GM19238 (cell line): ENCODE data around the gene TMEM53.
"Not testable (repeated sequence)": the region's sequence is repeated elsewhere in the genome, so short reads cannot be mapped to it uniquely, and the experiment has no call there.

ENCODE experiments used
- DNase-seq: peaks from one replicate; pipeline ENCODE4 v3.0.0; 2011; ENCODE audit warnings: low spot score; ENCODE audit not compliant: insufficient read length

Gene TMEM53

DNA sequence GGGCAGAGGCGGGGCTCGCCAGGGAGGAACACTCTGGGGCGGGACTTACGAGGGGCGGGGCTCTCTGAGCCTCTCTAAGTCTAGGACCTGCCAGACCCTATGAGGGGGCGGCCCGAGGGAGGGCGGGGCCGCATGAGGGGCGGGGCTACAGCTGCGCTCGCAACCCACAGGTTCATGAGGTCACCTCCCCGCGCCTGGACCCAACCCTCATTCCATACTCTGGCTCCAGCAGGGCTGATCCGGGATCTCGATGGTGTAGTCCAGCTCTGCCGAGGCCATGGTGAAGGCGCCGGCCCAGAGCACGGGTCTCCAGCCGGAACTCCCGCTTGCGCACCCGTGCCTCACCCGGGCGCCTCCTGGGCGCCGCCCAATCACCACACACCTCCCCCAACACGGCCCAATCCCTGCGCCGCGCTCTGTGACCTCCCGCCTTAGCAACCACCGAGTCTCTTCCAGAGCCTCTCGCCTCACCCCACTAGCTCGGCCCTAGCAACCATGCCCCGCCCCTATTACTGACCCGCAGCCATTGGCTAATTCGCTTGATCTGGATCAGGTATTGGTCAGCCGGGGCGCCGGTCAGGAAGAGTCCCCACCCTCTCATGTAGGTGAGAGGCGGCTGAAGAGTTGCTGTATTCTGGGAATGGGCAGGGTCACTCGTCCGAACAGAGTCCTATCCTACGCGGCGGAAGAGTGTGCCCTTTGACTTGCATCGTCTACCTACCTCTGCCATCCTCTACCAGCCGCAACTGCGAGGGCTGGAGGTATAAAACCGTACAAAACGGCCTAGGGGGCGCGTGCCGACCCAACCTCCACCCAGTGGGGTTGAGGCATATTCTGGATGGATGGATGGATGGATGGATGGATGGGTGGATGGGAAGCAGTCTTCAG is at the start of gene TMEM53, which contains the start of gene ARMH1:
TMEM53 (minus strand) TSS at position 369 of the 888 bp plus-strand sequence; CDS start at position 279, 90 bp downstream.
ARMH1 (plus strand) TSS at position 602 of the 888 bp plus-strand sequence. CDS start 14,984 bp downstream, outside the sequence.
- DNase-seq, result peak; percentile 91

DNA sequence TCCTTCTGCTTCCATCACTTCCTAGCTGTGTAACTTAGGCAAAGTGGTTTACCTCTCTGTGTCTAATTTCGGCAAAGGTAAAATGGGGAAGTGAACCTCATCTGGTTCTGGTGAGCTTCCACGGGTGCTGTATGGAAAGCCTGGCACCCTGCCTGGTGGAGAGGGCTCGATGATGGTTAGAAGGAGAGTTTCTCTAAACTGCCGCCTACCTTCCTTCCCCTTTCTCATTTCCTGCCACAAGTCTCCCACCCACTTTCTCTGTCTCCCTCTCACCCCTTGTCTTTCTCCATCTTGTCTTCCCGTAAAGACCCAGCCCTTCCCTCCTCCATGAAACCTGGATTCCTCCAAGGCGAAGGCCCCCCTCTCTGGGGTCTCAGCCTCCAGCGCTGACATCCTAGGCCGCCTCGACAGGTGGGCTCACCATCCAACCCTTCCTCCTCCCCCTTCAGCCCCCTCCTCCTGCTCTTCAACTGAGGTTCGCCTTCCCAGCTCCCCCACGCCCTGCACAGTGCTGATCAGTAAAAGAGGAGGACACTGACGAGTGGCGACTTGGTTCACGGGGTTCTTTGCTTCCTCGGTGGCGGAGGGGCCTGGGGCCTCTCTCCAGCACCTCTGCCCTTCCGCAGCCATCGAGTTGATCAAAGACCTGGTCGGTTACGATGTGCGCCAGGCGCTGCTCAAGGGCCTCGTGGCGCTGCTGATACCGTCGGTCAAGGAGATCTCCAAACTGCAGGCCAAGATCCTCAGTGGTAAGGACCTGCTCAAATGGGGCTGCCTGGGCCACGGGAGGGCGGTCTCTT is 49.4 kb upstream of the TMEM53 start:
- peak; percentile 76 for DNase-seq

DNA sequence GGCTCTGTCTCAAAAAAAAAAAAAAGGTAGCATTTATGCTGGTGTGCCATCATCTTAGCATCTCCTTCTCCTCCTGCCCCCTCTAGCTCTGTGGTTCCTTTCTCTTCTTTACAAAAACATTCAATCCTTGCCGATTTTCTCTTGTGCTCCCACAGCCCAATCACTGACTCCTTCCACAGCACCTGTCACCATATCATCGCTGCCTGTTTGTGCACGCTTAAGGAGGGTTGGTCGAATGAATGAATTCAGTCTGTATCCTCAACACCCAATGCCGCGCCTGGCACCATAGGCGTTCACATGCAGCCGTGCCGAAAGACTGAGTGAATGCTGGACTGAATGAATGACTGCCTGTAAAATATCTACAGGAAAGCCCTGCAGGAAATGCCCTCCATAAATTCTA is 48.8 kb upstream of the TMEM53 start:
- DNase-seq, result peak; percentile 23

DNA sequence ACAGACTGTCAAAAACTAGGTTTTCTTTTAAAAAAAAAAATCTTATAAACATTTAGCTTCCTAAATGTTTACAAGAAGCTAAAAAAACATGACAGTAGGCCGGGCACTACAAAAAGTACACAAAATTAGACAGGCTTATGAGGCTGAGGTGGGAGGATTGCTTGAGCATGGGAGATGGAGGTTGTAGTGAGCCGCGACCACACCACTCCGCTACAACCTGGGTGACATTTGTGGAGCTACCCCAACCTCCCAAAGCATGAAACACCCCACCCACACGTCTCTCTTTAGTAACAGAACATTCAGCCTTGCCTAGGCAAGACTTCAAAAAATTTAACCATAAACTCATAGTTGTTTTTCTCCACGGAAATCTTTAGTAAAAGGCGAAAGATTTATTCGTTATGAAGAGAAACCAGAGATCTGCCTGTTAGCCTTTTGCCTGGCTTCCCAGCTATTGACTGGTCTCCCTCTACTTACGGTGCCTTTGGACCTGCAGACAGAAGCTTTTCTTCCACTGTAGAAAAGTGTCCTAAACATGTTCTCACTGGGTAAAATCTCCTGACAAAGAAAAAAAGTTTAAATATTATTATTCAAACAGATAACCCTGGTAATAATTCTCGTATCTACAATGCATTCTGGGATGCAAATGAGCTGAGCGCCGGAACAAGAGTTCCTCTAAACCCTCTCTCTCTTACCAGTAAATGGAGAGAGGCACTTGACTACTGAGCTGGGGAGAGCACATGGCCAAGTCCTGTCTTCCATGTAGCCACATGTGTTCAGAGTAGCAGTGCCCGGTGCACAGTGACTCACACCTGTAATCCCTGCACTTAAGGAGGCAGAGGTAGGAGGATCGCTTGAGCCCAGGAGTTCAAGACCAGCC is 47.4 kb upstream of the TMEM53 start:
- DNase-seq, result peak; percentile 74

DNA sequence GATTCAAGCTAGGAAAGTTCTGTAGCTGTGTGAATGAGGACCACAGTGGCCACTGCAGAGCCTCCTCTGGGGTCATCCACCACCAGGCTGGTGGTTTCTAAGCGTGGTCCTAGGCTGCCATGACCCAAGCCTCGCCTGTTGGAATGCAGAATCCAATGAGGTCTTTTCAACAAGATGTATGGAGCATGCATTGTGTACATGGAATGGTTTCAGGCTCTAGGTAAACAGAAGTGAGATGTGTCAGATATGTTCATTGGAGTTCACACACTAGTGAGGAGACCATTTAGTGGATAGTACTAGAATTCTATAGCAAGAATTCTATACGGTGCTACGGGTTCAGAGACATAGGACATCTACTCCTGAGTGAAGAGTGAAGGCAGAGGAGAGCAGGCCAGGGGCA is 46.0 kb upstream of the TMEM53 start:
- DNase-seq, result no peak

GRCh38 chr1:44719318-44719717 is 45.0 kb upstream of the TMEM53 start:
- no peak for DNase-seq

DNA sequence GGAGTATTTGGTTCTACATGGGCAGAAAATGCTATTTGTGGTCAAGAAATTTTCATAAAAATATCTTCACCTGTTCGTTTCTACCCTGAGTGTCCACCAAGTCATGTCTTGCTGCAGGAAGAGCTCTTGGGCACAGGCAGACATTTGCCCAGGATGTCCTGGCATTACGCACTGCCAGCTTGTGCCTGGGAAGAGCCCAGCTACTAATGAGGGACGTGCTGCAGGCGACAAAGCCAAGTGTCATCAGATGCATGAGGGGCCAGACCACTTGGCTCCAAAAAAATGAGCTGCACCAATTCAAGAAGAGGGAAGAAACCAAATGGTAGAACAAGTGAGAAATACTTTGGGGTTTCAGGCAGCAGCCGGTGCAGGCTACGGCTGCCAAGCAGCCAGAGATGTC is 43.8 kb upstream of the TMEM53 start:
- no peak for DNase-seq

GRCh38 chr1:44717653-44718052 is 43.4 kb upstream of the TMEM53 start:
- no peak for DNase-seq

GRCh38 chr1:44717156-44717555 is 42.9 kb upstream of the TMEM53 start:
- DNase-seq, result no peak

DNA sequence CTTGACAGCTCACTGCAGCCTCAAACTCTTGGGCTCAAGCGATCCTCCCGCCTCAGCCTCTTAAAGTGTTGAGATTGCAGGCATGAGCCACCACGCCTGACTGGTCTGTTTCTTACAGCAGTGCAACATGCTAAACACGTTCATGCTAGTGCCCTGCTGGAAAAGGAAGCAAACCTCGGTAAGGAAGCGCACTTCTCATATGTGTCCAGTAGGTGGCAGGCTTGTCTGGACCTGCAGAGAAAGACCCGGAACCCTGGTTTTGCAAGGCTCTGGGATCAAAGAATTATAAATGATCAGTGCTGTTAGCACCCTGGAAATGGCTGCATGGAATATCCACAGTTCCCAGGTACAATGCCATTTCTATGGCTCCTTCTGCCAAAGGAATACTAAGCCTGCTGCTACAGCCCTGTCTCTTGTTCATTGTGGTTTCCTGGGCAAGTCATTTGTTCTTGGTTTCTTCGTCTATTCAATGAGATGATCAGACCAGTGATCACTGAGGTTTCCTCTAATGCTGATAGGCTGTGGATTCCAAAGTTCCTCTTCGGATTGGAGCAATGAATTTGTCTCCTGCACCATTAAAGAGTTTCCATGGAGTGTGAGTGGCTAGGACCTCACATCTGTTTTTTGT is 40.8 kb upstream of the TMEM53 start:
- peak; percentile 56 for DNase-seq

DNA sequence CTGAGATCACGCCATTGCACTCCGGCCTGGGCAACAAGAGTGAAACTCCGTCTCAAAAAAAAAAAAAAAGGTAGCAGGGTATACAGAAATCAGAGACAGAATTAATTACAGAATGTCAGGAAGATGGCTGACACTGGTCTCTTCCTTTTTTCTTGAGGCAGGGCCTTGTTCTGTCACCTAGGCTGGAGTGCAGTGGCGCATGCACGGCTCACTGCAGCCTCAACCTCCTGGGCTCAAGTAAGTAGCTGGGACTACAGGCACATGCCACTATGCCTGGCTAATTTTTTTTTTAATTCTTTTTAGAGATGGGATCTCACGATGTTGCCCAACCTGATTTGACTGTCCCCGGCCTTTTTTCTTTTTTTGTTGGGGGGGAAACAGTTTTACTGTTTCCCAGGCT is 40.3 kb upstream of the TMEM53 start:
- DNase-seq, result no peak

GRCh38 chr1:44713321-44713781 is 39.1 kb upstream of the TMEM53 start:
- no peak for DNase-seq

- peak; percentile 29 for DNase-seq
Measured at GRCh38 chr1:44707959-44708831, 33.9 kb upstream of the TMEM53 start.

DNA sequence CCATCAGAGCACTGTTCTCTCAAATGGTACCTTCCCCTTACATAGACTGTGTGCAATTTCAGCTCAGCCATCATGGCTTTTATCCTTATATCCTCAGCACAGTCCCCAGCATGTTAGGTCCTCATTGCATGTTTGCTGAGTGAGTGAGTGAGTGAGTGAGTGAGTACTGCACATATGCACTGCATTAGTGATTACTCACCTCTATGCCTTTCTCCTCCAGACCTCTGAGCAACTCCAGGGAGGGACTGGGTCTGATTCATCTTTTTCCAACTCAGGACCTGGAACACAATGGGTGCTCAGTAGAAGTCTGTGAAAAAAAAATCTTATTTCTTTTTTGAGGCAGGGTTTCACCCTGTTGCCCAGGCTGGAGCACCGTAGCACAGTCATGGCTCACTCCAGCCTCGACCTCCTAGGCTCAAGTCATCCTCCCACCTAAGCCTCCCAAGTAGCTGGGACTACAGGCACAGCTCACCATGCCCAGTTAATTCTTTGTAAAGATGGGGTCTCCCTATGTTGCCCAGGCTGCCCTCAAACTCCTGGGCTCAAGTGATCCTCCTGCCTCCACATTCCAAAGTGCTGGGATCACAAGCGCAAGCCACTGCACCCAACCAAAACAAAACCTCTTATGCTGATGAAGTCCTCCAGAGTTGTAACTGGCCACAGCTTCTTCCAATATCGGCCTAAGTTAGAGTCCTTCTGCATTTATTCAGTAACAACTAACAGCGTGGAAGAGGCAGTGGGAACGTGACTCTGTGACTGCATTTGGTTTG is 33.0 kb upstream of the TMEM53 start:
- DNase-seq, result no peak

DNA sequence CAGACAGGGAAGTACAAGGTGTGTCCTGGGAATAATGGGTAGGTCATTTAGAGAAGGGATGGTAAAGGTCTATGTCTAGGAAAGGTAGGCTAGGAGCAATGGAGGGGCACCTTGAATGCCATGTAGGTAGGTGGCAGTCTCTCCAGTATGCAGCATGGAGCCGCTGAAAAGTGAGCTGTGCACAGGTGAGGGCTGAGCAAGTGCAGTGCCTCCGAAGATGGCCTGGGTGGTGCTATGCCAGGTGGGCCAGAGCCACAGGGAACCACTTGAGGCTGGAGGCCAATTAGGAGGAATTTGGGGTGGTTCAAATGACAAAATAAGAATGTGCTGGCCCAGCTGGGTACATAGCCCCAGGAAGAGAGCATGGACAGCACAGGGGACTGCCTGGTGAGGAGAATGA is 31.7 kb upstream of the TMEM53 start:
- DNase-seq, result no peak

DNA sequence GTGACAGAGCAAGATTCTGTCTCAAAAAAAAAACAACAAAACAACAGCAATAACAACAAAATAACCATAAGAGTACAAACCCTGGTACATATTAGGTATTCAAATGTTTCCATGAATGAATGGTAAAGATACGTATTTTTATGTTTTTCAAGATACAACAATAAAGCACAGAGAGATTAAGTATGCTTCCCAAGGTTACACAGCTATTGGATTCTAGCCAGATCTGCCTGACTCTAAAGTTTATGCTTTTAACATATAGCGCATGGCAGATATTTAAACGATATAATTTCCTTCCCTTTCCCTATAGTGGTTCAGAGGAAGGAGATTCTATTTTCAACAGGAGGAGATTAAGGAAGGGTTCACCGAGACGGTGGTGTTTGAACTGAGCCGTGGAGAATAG is 31.2 kb upstream of the TMEM53 start:
- no peak for DNase-seq

- DNase-seq, result no peak
Measured at GRCh38 chr1:44701141-44701573, 26.9 kb upstream of the TMEM53 start.

GRCh38 chr1:44700573-44700972 is 26.3 kb upstream of the TMEM53 start:
- DNase-seq, result no peak

DNA sequence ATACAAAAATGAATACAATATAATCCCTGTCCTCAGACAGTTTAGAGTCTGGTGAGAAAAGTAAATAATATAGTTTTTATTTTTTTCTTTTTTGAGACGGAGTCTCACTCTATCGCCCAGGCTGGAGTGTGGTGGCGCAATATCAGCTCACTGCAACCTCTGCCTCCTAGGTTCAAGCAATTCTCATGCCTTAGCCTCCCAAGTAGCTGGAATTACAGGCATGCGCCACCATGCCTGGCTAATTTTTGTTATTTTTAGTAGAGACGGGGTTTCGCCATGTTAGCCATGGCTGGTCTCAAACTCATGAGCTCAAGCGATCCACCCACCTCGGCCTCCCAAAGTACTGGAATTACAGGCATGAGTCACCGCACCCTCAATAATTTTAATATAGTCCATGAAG is 25.1 kb upstream of the TMEM53 start:
- DNase-seq, result not testable (repeated sequence)
